ENCODE results near the gene CYP27A1. TPM values are rescaled to one million over a fixed set of nuclear protein-coding genes. Genes with fewer than 3 reads are reported as not detected.

The CYP27A1 gene
- total RNA-seq, 1 experiment from 2014 or later, result 1.2 TPM

DNA sequence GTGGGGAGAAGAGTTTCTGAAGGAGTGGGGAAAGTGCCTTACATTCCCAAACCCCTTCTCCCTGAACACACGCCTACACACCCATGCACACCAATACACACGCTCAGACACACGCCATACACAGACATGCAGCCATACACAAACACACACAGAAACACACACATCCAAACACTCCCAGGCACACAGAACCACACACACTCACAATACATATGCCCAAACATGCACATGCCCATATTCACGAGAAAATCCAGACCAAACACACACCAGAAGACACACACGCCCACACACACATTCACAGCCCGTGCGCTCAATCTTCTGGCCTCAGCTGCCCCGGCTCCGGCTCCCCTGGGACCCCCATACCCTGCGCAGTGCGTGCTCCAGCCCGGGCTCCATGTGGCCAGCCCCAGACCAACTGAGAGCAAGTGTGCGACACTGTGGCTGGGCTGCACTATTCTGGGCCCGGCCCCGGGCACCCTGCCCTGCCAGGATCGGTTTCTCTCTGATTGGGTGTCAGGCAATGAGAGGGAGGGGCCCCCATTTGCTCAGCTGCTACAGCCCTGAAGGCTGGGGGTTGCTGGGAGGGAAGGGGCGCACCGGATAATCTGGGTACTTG lies 49.5 kb downstream of the CYP27A1 start, which contains the start of gene PRKAG3:
TSS of gene PRKAG3 (minus strand) at position 426 of the 613 bp plus-strand sequence.
- no TSS peak for BruUV-seq (replicated peaks)
- H3K4me3 ChIP-seq (ENCODE audit: low read depth, low read length, poor library complexity, severe bottlenecking), result no peak within 1 kb of the TSS
- DNase-seq (ENCODE audit: low spot score), result no peak
- ChIA-PET CTCF (interaction anchor here (0.7 kb wide), 1 partner anchor 16 kb away, joined by 3 read pairs; no protein-coding TSS in a partner anchor), POLR2A (ENCODE audit: low non-redundant PET) (no interaction called here)
- no peaks in the 10 kb centered on the region for H3K36me3 ChIP-seq (ENCODE audit: insufficient read depth, low read length, poor library complexity, severe bottlenecking)
- H3K27me3 ChIP-seq (replicated peaks; ENCODE audit: insufficient read depth, low read depth, low read length, poor library complexity), result peaks cover 15% of the 10 kb centered on the region
- H3K4me1 ChIP-seq (ENCODE audit: insufficient read depth, low read length, poor library complexity, severe bottlenecking), result no peaks in the 10 kb centered on the region
- TF ChIP-seq, protein P1, sequence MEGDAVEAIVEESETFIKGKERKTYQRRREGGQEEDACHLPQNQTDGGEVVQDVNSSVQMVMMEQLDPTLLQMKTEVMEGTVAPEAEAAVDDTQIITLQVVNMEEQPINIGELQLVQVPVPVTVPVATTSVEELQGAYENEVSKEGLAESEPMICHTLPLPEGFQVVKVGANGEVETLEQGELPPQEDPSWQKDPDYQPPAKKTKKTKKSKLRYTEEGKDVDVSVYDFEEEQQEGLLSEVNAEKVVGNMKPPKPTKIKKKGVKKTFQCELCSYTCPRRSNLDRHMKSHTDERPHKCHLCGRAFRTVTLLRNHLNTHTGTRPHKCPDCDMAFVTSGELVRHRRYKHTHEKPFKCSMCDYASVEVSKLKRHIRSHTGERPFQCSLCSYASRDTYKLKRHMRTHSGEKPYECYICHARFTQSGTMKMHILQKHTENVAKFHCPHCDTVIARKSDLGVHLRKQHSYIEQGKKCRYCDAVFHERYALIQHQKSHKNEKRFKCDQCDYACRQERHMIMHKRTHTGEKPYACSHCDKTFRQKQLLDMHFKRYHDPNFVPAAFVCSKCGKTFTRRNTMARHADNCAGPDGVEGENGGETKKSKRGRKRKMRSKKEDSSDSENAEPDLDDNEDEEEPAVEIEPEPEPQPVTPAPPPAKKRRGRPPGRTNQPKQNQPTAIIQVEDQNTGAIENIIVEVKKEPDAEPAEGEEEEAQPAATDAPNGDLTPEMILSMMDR (conservative IDR thresholded peaks at IDR 0.05; ENCODE audit: low read depth, low read length), result no peak
- TF ChIP-seq EZH2 (IDR thresholded peaks at IDR 0.05; ENCODE audit: borderline replicate concordance, low read depth, low read length, poor library complexity, severe bottlenecking), result no peak
- no peak within 1 kb of the TSS for H3K27ac ChIP-seq (ENCODE audit: low read depth, low read length, poor library complexity, severe bottlenecking)
- intact Hi-C loops (cut with micrococcal nuclease; ENCODE audit: unreplicated experiment), result no loop called here
- no peaks in the 10 kb centered on the region for H3K9me3 ChIP-seq (ENCODE audit: low read depth, low read length, poor library complexity, severe bottlenecking)

DNA sequence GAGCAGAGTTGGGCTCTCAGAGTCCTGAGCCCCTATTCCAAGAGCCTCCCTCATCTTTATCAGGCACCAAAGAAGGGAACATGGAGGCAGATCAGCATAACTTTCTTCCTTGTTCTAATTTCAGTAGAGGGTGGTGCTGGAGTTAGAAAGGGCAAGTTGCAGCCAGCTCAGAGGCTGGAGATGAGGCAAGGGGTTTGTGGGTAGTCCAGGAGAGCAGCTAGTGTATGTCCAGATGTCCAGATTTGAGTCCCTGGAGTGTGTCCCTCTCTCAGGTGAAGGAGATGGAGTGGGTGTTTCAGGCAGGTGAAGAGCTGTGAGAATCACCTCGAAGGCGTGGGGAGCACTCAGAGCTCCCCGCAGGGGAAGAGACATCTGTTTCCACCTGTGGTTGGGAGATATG lies 50.1 kb downstream of the CYP27A1 start:
- no peak overlapping the region for H3K27ac ChIP-seq (ENCODE audit: low read depth, low read length, poor library complexity, severe bottlenecking)
- H3K4me3 ChIP-seq (ENCODE audit: low read depth, low read length, poor library complexity, severe bottlenecking), result no peak overlapping the region
- ChIA-PET POLR2A (ENCODE audit: low non-redundant PET) (no interaction called here), CTCF (interaction anchor here (0.7 kb wide), 1 partner anchor 15 kb away, joined by 3 read pairs; no protein-coding TSS in a partner anchor)
- TF ChIP-seq, protein P1 (conservative IDR thresholded peaks at IDR 0.05; ENCODE audit: low read depth, low read length), result no peak
- no peak for TF ChIP-seq EZH2 (IDR thresholded peaks at IDR 0.05; ENCODE audit: borderline replicate concordance, low read depth, low read length, poor library complexity, severe bottlenecking)
- no peaks in the 10 kb centered on the region for H3K36me3 ChIP-seq (ENCODE audit: insufficient read depth, low read length, poor library complexity, severe bottlenecking)
- H3K4me1 ChIP-seq (ENCODE audit: insufficient read depth, low read length, poor library complexity, severe bottlenecking), result no peaks in the 10 kb centered on the region
- no peak for DNase-seq (ENCODE audit: low spot score)
- intact Hi-C loops (cut with micrococcal nuclease; ENCODE audit: unreplicated experiment), result no loop called here
- H3K27me3 ChIP-seq (replicated peaks; ENCODE audit: insufficient read depth, low read depth, low read length, poor library complexity), result peaks cover 19% of the 10 kb centered on the region
- no peaks in the 10 kb centered on the region for H3K9me3 ChIP-seq (ENCODE audit: low read depth, low read length, poor library complexity, severe bottlenecking)
- BruUV-seq (replicated peaks), result no TSS peak

DNA sequence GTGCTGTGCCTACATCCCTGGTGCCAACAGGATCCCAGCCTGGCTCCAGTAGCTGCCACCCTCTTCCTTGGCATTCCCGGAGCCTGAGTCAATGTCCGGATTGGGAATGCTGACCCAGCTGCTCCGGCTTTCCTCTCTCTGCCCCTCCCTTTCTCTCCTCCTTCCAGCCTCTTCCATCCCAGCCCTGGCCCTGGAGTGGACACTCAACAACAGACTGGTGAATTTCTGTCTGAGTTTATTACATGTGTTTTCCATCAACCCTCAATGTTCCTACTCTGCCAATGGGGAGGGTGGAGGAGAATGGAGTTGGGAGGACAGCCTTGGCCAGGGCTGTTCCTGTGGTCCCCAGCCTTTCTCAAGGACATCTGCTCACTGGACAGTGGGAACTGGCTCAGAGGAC lies 50.6 kb downstream of the CYP27A1 start:
- H3K27me3 ChIP-seq (replicated peaks; ENCODE audit: insufficient read depth, low read depth, low read length, poor library complexity), result peaks cover 23% of the 10 kb centered on the region
- POLR2A ChIA-PET (ENCODE audit: low non-redundant PET), result no interaction called here
- intact Hi-C loops (cut with micrococcal nuclease; ENCODE audit: unreplicated experiment), result no loop called here
- no peaks in the 10 kb centered on the region for H3K4me1 ChIP-seq (ENCODE audit: insufficient read depth, low read length, poor library complexity, severe bottlenecking)
- no peak for TF ChIP-seq EZH2 (IDR thresholded peaks at IDR 0.05; ENCODE audit: borderline replicate concordance, low read depth, low read length, poor library complexity, severe bottlenecking)
- TF ChIP-seq, protein P1 (conservative IDR thresholded peaks at IDR 0.05; ENCODE audit: low read depth, low read length), result no peak
- no peak for DNase-seq (ENCODE audit: low spot score)
- no peak overlapping the region for H3K27ac ChIP-seq (ENCODE audit: low read depth, low read length, poor library complexity, severe bottlenecking)
- no peaks in the 10 kb centered on the region for H3K36me3 ChIP-seq (ENCODE audit: insufficient read depth, low read length, poor library complexity, severe bottlenecking)
- BruUV-seq (replicated peaks), result no TSS peak
- peaks cover 2% of the 10 kb centered on the region for H3K9me3 ChIP-seq (ENCODE audit: low read depth, low read length, poor library complexity, severe bottlenecking)
- CTCF ChIA-PET, result no interaction called here
- no peak overlapping the region for H3K4me3 ChIP-seq (ENCODE audit: low read depth, low read length, poor library complexity, severe bottlenecking)

Data from A673 (cell line).